Thyroid gland (tissue), 4 donors: Measurements from ENCODE around the gene ZFP69B. TPM values are rescaled to one million over a fixed set of nuclear protein-coding genes. Genes with fewer than 3 reads are reported as not detected.

Experiments
- DNase-seq, 2 donors: peaks; one replicate each; pipeline ENCODE4 v3.0.0-alpha.2; 2019
- H3K27ac ChIP-seq, 3 donors: fragments of 200-600 bp; sonication (generic); 1 replicate in 2 of 3; 2 replicates in 1 of 3; pipeline ENCODE4 v1.5.1; 2016 to 2019; ENCODE audit warnings: mild to moderate bottlenecking in 1 of 3, moderate library complexity in 1 of 3
- H3K27me3 ChIP-seq: fragments of 200-600 bp; sonication (generic); one replicate; pipeline ENCODE4 v1.5.1; 2019
- H3K36me3 ChIP-seq, 2 donors: fragments of 200-600 bp; sonication (generic); one replicate each; pipeline ENCODE4 v1.5.1; 2016 to 2019
- H3K4me1 ChIP-seq, 2 donors: fragments of 200-600 bp; sonication (generic); one replicate each; pipeline ENCODE4 v1.5.1; 2017 to 2019
- H3K4me3 ChIP-seq, 3 donors: fragments of 200-600 bp; sonication (generic); replicated peaks in 1 of 3; 1 replicate in 2 of 3; 2 replicates in 1 of 3; pipeline ENCODE4 v1.5.1; 2016; ENCODE audit warnings: mild to moderate bottlenecking in 1 of 3
- H3K9me3 ChIP-seq: fragments of 200-600 bp; sonication (generic); one replicate; pipeline ENCODE4 v1.5.1; 2017
- CTCF ChIP-seq, 6 experiments: fragments of 200-600 bp in 3 of 6; fragments of 450-650 bp in 3 of 6; sonication (generic) in 3 of 6; IDR thresholded peaks; one replicate each; pipeline ENCODE4 v1.5.1; 2016 to 2019; ENCODE audit warnings: antibody characterized with exemption in 6 of 6, mild to moderate bottlenecking in 2 of 6, inconsistent platforms in 1 of 6, moderate library complexity in 1 of 6
- POLR2A ChIP-seq, 2 donors: fragments of 450-650 bp; IDR thresholded peaks; one replicate each; pipeline ENCODE4 v1.6.1; 2017; ENCODE audit warnings: antibody characterized with exemption in 2 of 2, mild to moderate bottlenecking in 2 of 2, moderate library complexity in 1 of 2
- WGBS, 2 donors: methylation state at CpG; one replicate each; pipeline ENCODE4 v1.1.5; 2017; 5-methylcytosine and 5-hydroxymethylcytosine counted together
- intact Hi-C: fragments of 100-400 bp; cut with DNase I; formaldehyde crosslinking; loops from one replicate; pipeline ENCODE4 v1.15.1; 2023
- total RNA-seq, 4 donors: library from RNA; depleted of rRNA; stranded (reverse); fragments of >200 nt; gene quantifications; one replicate each; pipeline ENCODE4 v1.2.3, GENCODE V29; 2016

The ZFP69B gene
- total RNA-seq, 4 donors from 2014 or later = 0.40 to 1.0 TPM; not detected in 2

GRCh38 chr1:40407453-40407852 is 42.8 kb upstream of the ZFP69B start:
- DNase-seq = no peak
- TF ChIP-seq CTCF (IDR thresholded peaks at IDR 0.05) (no peak), POLR2A (IDR thresholded peaks at IDR 0.05) (no peak)
- Histone ChIP-seq H3K36me3 (no peaks in the 10 kb centered on the region), H3K4me1 (peaks cover 0 to 2% of the 10 kb centered on the region in 2 donors), H3K27ac (no peak overlapping the region), H3K9me3 (no peaks in the 10 kb centered on the region), H3K4me3 (no peak overlapping the region), H3K27me3 (no peaks in the 10 kb centered on the region)
- intact Hi-C loops = loop anchor here (10.0 kb wide), 1 partner anchor 73 kb away; no protein-coding TSS in a partner anchor

GRCh38 chr1:40409467-40409866 is 40.8 kb upstream of the ZFP69B start:
- intact Hi-C loops = loop anchor here (10.0 kb wide), 1 partner anchor 75 kb away; no protein-coding TSS in a partner anchor
- Histone ChIP-seq H3K4me3 (no peak overlapping the region), H3K4me1 (peaks cover 0 to 2% of the 10 kb centered on the region in 2 donors), H3K27me3 (no peaks in the 10 kb centered on the region), H3K36me3 (peaks cover 0 to 5% of the 10 kb centered on the region in 2 donors), H3K9me3 (no peaks in the 10 kb centered on the region), H3K27ac (no peak overlapping the region)
- WGBS, 2 donors = 85 to 86% methylated on average over 4 of the region's 4 CpGs
- TF ChIP-seq CTCF (IDR thresholded peaks at IDR 0.05) = no peak
- no peak for TF ChIP-seq POLR2A (IDR thresholded peaks at IDR 0.05)
- DNase-seq = no peak

GRCh38 chr1:40411294-40411693 is 39.0 kb upstream of the ZFP69B start:
- 90 to 92% methylated on average over 5 of the region's 5 CpGs for WGBS, 2 donors
- peaks cover 0 to 16% of the 10 kb centered on the region in 2 donors for H3K36me3 ChIP-seq
- TF ChIP-seq CTCF (IDR thresholded peaks at IDR 0.05) (no peak), POLR2A (IDR thresholded peaks at IDR 0.05) (no peak)
- H3K9me3 ChIP-seq = no peaks in the 10 kb centered on the region
- no peaks in the 10 kb centered on the region for H3K4me1 ChIP-seq
- intact Hi-C loops = no loop called here
- H3K27ac ChIP-seq = no peak overlapping the region
- H3K4me3 ChIP-seq = no peak overlapping the region
- H3K27me3 ChIP-seq = no peaks in the 10 kb centered on the region
- no peak for DNase-seq

GRCh38 chr1:40411843-40412242 is 38.4 kb upstream of the ZFP69B start:
- Histone ChIP-seq H3K27ac (no peak overlapping the region), H3K27me3 (no peaks in the 10 kb centered on the region), H3K4me1 (no peaks in the 10 kb centered on the region), H3K9me3 (no peaks in the 10 kb centered on the region), H3K36me3 (peaks cover 0 to 21% of the 10 kb centered on the region in 2 donors), H3K4me3 (no peak overlapping the region)
- DNase-seq = no peak
- intact Hi-C loops = no loop called here
- WGBS, 2 donors = 94 to 97% methylated on average over 2 of the region's 2 CpGs
- TF ChIP-seq CTCF (IDR thresholded peaks at IDR 0.05) (no peak), POLR2A (IDR thresholded peaks at IDR 0.05) (no peak)

GRCh38 chr1:40413527-40414252 is 36.6 kb upstream of the ZFP69B start:
- WGBS, 2 donors = 88 to 92% methylated on average over 6 of the region's 6 CpGs
- H3K4me3 ChIP-seq = no peak overlapping the region
- no peaks in the 10 kb centered on the region for H3K9me3 ChIP-seq
- no peaks in the 10 kb centered on the region for H3K4me1 ChIP-seq
- no peak for DNase-seq
- intact Hi-C loops = no loop called here
- TF ChIP-seq POLR2A (IDR thresholded peaks at IDR 0.05) (no peak), CTCF (IDR thresholded peaks at IDR 0.05) (no peak)
- H3K27ac ChIP-seq = no peak overlapping the region
- H3K36me3 ChIP-seq = peaks cover 0 to 29% of the 10 kb centered on the region in 2 donors
- H3K27me3 ChIP-seq = no peaks in the 10 kb centered on the region
